Lower leg skin (tissue), 4 donors: ENCODE measurements around the gene CD226. TPM values are rescaled to one million over a fixed set of nuclear protein-coding genes. Genes with fewer than 3 reads are reported as not detected.

Experiments
- DNase-seq, 2 donors: peaks; one replicate each; pipeline ENCODE4 v3.0.0-alpha.2; 2019; ENCODE audit warnings: low spot score in 2 of 2
- H3K4me3 ChIP-seq: fragments of 200-600 bp; sonication (generic); 2 replicates; pipeline ENCODE4 v1.5.1; 2017; ENCODE audit warnings: mild to moderate bottlenecking, low read depth; ENCODE audit not compliant: poor library complexity, severe bottlenecking
- CTCF ChIP-seq, 3 donors: fragments of 450-650 bp; IDR thresholded peaks; one replicate each; pipeline ENCODE4 v1.5.1; 2016; ENCODE audit warnings: antibody characterized with exemption in 3 of 3, mild to moderate bottlenecking in 3 of 3, moderate library complexity in 2 of 3
- POLR2A ChIP-seq, 2 donors: fragments of 450-650 bp; IDR thresholded peaks; one replicate each; pipeline ENCODE4 v1.6.1; 2016 to 2017; ENCODE audit warnings: antibody characterized with exemption in 2 of 2, mild to moderate bottlenecking in 1 of 2, moderate library complexity in 1 of 2
- WGBS, 2 donors: methylation state at CpG; one replicate each; pipeline ENCODE4 v1.1.5; 2018; 5-methylcytosine and 5-hydroxymethylcytosine counted together
- intact Hi-C: fragments of 100-400 bp; cut with DNase I; formaldehyde crosslinking; loops from one replicate; pipeline ENCODE4 v1.15.0; 2023; ENCODE audit warnings: low total_unique reads
- total RNA-seq, 4 donors: library from RNA; depleted of rRNA; stranded (reverse); fragments of >200 nt; gene quantifications; one replicate each; pipeline ENCODE4 v1.1.0, GENCODE V29; 2016

CD226 gene
- total RNA-seq, 4 donors from 2014 or later = 0.13 to 0.29 (median 0.26) TPM; not detected in 1

- intact Hi-C loops = no loop called here
- DNase-seq = no peak
- 77 to 85% methylated on average over 2 of the region's 2 CpGs for WGBS, 2 donors
- TF ChIP-seq POLR2A (IDR thresholded peaks at IDR 0.05) (no peak), CTCF (IDR thresholded peaks at IDR 0.05) (no peak)
- H3K4me3 ChIP-seq = no peak overlapping the region
These were observed 583 bp upstream of the CD226 start for GRCh38 chr18:69948256-69948655.

- 70 to 72% methylated on average over 5 of the region's 5 CpGs for WGBS, 2 donors
These were observed 991 bp downstream of the CD226 start for GRCh38 chr18:69946608-69947155.

GRCh38 chr18:69945220-69946114, 2.2 kb downstream of the CD226 start:
- TF ChIP-seq POLR2A (IDR thresholded peaks at IDR 0.05) (no peak), CTCF (IDR thresholded peaks at IDR 0.05) (no peak)
- no peak overlapping the region for H3K4me3 ChIP-seq

More at GRCh38 chr18:69946608-69947155, 991 bp downstream of the CD226 start:
- intact Hi-C loops = no loop called here
- no peak overlapping the region for H3K4me3 ChIP-seq
- no peak for DNase-seq
- TF ChIP-seq POLR2A (IDR thresholded peaks at IDR 0.05) = no peak
- no peak for TF ChIP-seq CTCF (IDR thresholded peaks at IDR 0.05)

GRCh38 chr18:69944436-69944835, 3.2 kb downstream of the CD226 start:
- no peak for TF ChIP-seq CTCF (IDR thresholded peaks at IDR 0.05)
- TF ChIP-seq POLR2A (IDR thresholded peaks at IDR 0.05) = no peak
- no peak for DNase-seq
- intact Hi-C loops = no loop called here
- 88 to 90% methylated on average over 2 of the region's 2 CpGs for WGBS, 2 donors
- no peak overlapping the region for H3K4me3 ChIP-seq

More at GRCh38 chr18:69945220-69946114, 2.2 kb downstream of the CD226 start:
- no peak for DNase-seq
- intact Hi-C loops = no loop called here
- WGBS, 2 donors = 91 to 95% methylated on average over 11 of the region's 11 CpGs

- DNase-seq = no peak
- H3K4me3 ChIP-seq = no peak overlapping the region
- 96 to 97% methylated on average over 3 of the region's 3 CpGs for WGBS, 2 donors
- no peak for TF ChIP-seq POLR2A (IDR thresholded peaks at IDR 0.05)
- TF ChIP-seq CTCF (IDR thresholded peaks at IDR 0.05) = no peak
- intact Hi-C loops = no loop called here
These were observed 4.7 kb downstream of the CD226 start for GRCh38 chr18:69943021-69943420.
